IMR-90 (cell line): ENCODE results near the gene AJAP1.

Experiments used
- CHD1 ChIP-seq: IDR thresholded peaks from 2 replicates; pipeline ENCODE4 v1.6.1; 2012; ENCODE audit warnings: low read depth, low read length, improper control_type of control experiment
- CTCF ChIP-seq: conservative IDR thresholded peaks from 2 replicates; pipeline ENCODE4 v1.5.1; 2012; ENCODE audit warnings: mild to moderate bottlenecking, low read depth, low read length, improper control_type of control experiment
- FOS ChIP-seq: fragments of 150-350 bp; IDR thresholded peaks from 2 replicates; pipeline ENCODE4 v1.6.1; 2016; ENCODE audit warnings: low read depth, low read length
- MAZ ChIP-seq: IDR thresholded peaks from 2 replicates; pipeline ENCODE4 v1.6.1; 2012; ENCODE audit warnings: low read depth, mild to moderate bottlenecking, low read length, improper control_type of control experiment, moderate library complexity, borderline replicate concordance
- MXI1 ChIP-seq: IDR thresholded peaks from 2 replicates; pipeline ENCODE4 v1.6.1; 2012; ENCODE audit warnings: low read depth, mild to moderate bottlenecking, low read length, moderate library complexity, borderline replicate concordance
- POLR2A ChIP-seq: IDR thresholded peaks from 2 replicates; pipeline ENCODE4 v1.6.1; 2012; ENCODE audit warnings: mild to moderate bottlenecking, low read depth, low read length
- RCOR1 ChIP-seq: IDR thresholded peaks from 2 replicates; pipeline ENCODE4 v1.6.1; 2012; ENCODE audit warnings: mild to moderate bottlenecking, low read length, improper control_type of control experiment; ENCODE audit not compliant: insufficient replicate concordance
- SMC3 ChIP-seq: fragments of 150-350 bp; IDR thresholded peaks from 2 replicates; pipeline ENCODE4 v1.6.1; 2016; ENCODE audit warnings: low read depth, mild to moderate bottlenecking, antibody characterized with exemption, low read length, moderate library complexity

- no peak for TF ChIP-seq CTCF
- no peak for TF ChIP-seq SMC3
- no peak for TF ChIP-seq MXI1
- no peak for TF ChIP-seq POLR2A
- TF ChIP-seq MAZ, result no peak
- TF ChIP-seq RCOR1, result no peak
- no peak for TF ChIP-seq FOS
- no peak for TF ChIP-seq CHD1
Measured at GRCh38 chr1:4797016-4797410, 142.6 kb downstream of the AJAP1 start.
